Neuron (in vitro differentiated cells): ENCODE results near the gene LILRB4.
"Not testable (repeated sequence)": the region's sequence is repeated elsewhere in the genome, so short reads cannot be mapped to it uniquely, and the experiment has no call there.

ENCODE experiments used
- H2AFZ ChIP-seq: one replicate; pipeline ENCODE4 v1.6.1; 2013; ENCODE audit warnings: low read depth, mild to moderate bottlenecking, inconsistent platforms, low read length, moderate library complexity
- H3K27me3 ChIP-seq: one replicate; pipeline ENCODE4 v1.6.1; 2013; ENCODE audit warnings: low read length; ENCODE audit not compliant: insufficient read depth
- H3K36me3 ChIP-seq: one replicate; pipeline ENCODE4 v1.6.1; 2013; ENCODE audit warnings: low read length; ENCODE audit not compliant: insufficient read depth
- H3K4me1 ChIP-seq: one replicate; pipeline ENCODE4 v1.6.1; 2013; ENCODE audit warnings: low read length; ENCODE audit not compliant: insufficient read depth
- H3K4me3 ChIP-seq: 2 replicates; pipeline ENCODE4 v1.5.1; 2013; ENCODE audit warnings: mild to moderate bottlenecking, low read length, moderate library complexity
- H3K9me3 ChIP-seq: one replicate; pipeline ENCODE4 v1.6.1; 2013; ENCODE audit warnings: low read length

LILRB4 gene

GRCh38 chr19:54660306-54660705, 2.5 kb upstream of the LILRB4 start:
- H3K4me1 ChIP-seq = no peaks in the 10 kb centered on the region
- no peaks in the 10 kb centered on the region for H3K9me3 ChIP-seq
- no peak overlapping the region for H2AFZ ChIP-seq
- no peaks in the 10 kb centered on the region for H3K27me3 ChIP-seq
- no peak overlapping the region for H3K4me3 ChIP-seq
- no peaks in the 10 kb centered on the region for H3K36me3 ChIP-seq

GRCh38 chr19:54660964-54661363, 1.8 kb upstream of the LILRB4 start:
- Histone ChIP-seq H2AFZ (no peak overlapping the region), H3K9me3 (no peaks in the 10 kb centered on the region), H3K4me1 (no peaks in the 10 kb centered on the region), H3K4me3 (no peak overlapping the region), H3K36me3 (no peaks in the 10 kb centered on the region), H3K27me3 (no peaks in the 10 kb centered on the region)

GRCh38 chr19:54661846-54662481, 821 bp upstream of the LILRB4 start:
- Histone ChIP-seq H3K9me3 (no peaks in the 10 kb centered on the region), H3K36me3 (no peaks in the 10 kb centered on the region), H3K4me1 (no peaks in the 10 kb centered on the region), H2AFZ (no peak overlapping the region), H3K4me3 (no peak overlapping the region), H3K27me3 (no peaks in the 10 kb centered on the region)

- no peaks in the 10 kb centered on the region for H3K36me3 ChIP-seq
- H3K4me1 ChIP-seq = no peaks in the 10 kb centered on the region
- no peaks in the 10 kb centered on the region for H3K27me3 ChIP-seq
- H2AFZ ChIP-seq = no peak overlapping the region
- H3K4me3 ChIP-seq = no peak overlapping the region
- H3K9me3 ChIP-seq = peaks cover 1% of the 10 kb centered on the region
Measured at GRCh38 chr19:54665530-54665929, 2.7 kb downstream of the LILRB4 start.

GRCh38 chr19:54667217-54667616, 4.4 kb downstream of the LILRB4 start:
- Histone ChIP-seq H3K36me3 (no peaks in the 10 kb centered on the region), H3K27me3 (no peaks in the 10 kb centered on the region), H3K9me3 (peaks cover 1% of the 10 kb centered on the region), H2AFZ (no peak overlapping the region), H3K4me1 (no peaks in the 10 kb centered on the region), H3K4me3 (no peak overlapping the region)

GRCh38 chr19:54668353-54668752, 5.6 kb downstream of the LILRB4 start:
- H3K36me3 ChIP-seq = no peaks in the 10 kb centered on the region
- H3K4me1 ChIP-seq = no peaks in the 10 kb centered on the region
- no peaks in the 10 kb centered on the region for H3K27me3 ChIP-seq
- H2AFZ ChIP-seq = no peak overlapping the region
- H3K4me3 ChIP-seq = no peak overlapping the region
- peaks cover 1% of the 10 kb centered on the region for H3K9me3 ChIP-seq

- peaks cover 1% of the 10 kb centered on the region for H3K9me3 ChIP-seq
- H3K4me1 ChIP-seq = no peaks in the 10 kb centered on the region
- H3K27me3 ChIP-seq = no peaks in the 10 kb centered on the region
- no peaks in the 10 kb centered on the region for H3K36me3 ChIP-seq
- no peak overlapping the region for H3K4me3 ChIP-seq
- no peak overlapping the region for H2AFZ ChIP-seq
Measured at GRCh38 chr19:54670576-54671357, 8.0 kb downstream of the LILRB4 start.

- H2AFZ ChIP-seq = no peak overlapping the region
- H3K27me3 ChIP-seq = peaks cover 3% of the 10 kb centered on the region
- no peaks in the 10 kb centered on the region for H3K9me3 ChIP-seq
- H3K36me3 ChIP-seq = no peaks in the 10 kb centered on the region
- no peak overlapping the region for H3K4me3 ChIP-seq
- H3K4me1 ChIP-seq = no peaks in the 10 kb centered on the region
Measured at GRCh38 chr19:54673222-54673621, 10.4 kb downstream of the LILRB4 start.

GRCh38 chr19:54674021-54674617, 11.3 kb downstream of the LILRB4 start:
- no peaks in the 10 kb centered on the region for H3K4me1 ChIP-seq
- H2AFZ ChIP-seq = no peak overlapping the region
- no peaks in the 10 kb centered on the region for H3K36me3 ChIP-seq
- no peaks in the 10 kb centered on the region for H3K9me3 ChIP-seq
- peaks cover 3% of the 10 kb centered on the region for H3K27me3 ChIP-seq
- H3K4me3 ChIP-seq = no peak overlapping the region

GRCh38 chr19:54676210-54676834, 13.5 kb downstream of the LILRB4 start:
- not testable (repeated sequence) for H3K4me1 ChIP-seq, H3K4me3 ChIP-seq, H3K36me3 ChIP-seq, H3K9me3 ChIP-seq, H3K27me3 ChIP-seq, H2AFZ ChIP-seq

- H3K27me3 ChIP-seq = peaks cover 3% of the 10 kb centered on the region
- H3K9me3 ChIP-seq = no peaks in the 10 kb centered on the region
- H3K36me3 ChIP-seq = no peaks in the 10 kb centered on the region
- no peak overlapping the region for H3K4me3 ChIP-seq
- H2AFZ ChIP-seq = no peak overlapping the region
- no peaks in the 10 kb centered on the region for H3K4me1 ChIP-seq
Measured at GRCh38 chr19:54677217-54677616, 14.4 kb downstream of the LILRB4 start.

- H2AFZ ChIP-seq, H3K4me3 ChIP-seq, H3K9me3 ChIP-seq, H3K36me3 ChIP-seq, H3K27me3 ChIP-seq, H3K4me1 ChIP-seq: not testable (repeated sequence)
Measured at GRCh38 chr19:54681596-54681995, 18.8 kb downstream of the LILRB4 start.

GRCh38 chr19:54682306-54682856, 19.6 kb downstream of the LILRB4 start:
- H3K4me1 ChIP-seq = no peaks in the 10 kb centered on the region
- no peaks in the 10 kb centered on the region for H3K36me3 ChIP-seq
- H3K9me3 ChIP-seq = no peaks in the 10 kb centered on the region
- peaks cover under 1% of the 10 kb centered on the region for H3K27me3 ChIP-seq
- H2AFZ ChIP-seq = no peak overlapping the region
- H3K4me3 ChIP-seq = no peak overlapping the region
